ENCODE data around the gene ZBTB7C. TPM values are rescaled to one million over a fixed set of nuclear protein-coding genes. Genes with fewer than 3 reads are reported as not detected.

ZBTB7C gene
- total RNA-seq, 2 donors from 2014 or later, result 1.3 to 2.3 TPM

DNA sequence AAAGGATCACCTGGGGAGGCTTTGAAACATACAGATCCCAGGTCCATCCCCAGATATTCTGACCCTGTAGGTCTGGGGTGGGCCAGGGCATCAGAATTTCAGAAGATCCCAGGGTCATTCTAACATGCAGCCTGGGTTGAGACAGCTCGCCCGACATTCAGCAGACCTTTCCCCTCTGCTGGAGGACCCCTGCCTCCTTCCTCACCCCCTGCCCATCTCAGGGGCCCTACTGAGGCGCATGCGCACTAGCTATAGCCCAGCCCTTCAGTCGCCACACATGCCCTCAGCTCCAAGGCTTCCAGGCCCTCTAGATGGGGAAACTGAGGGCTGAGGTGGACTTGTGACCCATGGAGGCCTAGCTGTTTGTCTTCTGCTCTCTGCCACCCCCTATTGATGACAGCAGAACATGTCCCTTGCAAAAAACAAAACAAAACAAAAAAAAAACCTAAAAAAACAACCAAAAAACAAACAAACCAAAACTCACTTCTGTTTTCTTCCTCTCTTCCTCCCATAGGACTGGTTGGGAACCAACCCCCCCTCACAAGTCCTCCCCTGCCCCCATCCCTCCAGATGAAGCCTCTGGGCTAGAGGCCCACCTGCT lies 91.3 kb downstream of the ZBTB7C start:
- H3K4me1 ChIP-seq, result no peaks in the 10 kb centered on the region
- TF ChIP-seq, protein P1, sequence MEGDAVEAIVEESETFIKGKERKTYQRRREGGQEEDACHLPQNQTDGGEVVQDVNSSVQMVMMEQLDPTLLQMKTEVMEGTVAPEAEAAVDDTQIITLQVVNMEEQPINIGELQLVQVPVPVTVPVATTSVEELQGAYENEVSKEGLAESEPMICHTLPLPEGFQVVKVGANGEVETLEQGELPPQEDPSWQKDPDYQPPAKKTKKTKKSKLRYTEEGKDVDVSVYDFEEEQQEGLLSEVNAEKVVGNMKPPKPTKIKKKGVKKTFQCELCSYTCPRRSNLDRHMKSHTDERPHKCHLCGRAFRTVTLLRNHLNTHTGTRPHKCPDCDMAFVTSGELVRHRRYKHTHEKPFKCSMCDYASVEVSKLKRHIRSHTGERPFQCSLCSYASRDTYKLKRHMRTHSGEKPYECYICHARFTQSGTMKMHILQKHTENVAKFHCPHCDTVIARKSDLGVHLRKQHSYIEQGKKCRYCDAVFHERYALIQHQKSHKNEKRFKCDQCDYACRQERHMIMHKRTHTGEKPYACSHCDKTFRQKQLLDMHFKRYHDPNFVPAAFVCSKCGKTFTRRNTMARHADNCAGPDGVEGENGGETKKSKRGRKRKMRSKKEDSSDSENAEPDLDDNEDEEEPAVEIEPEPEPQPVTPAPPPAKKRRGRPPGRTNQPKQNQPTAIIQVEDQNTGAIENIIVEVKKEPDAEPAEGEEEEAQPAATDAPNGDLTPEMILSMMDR (IDR thresholded peaks at IDR 0.05), result peak in 2 of 7 experiments; percentile 7 to 25
- no peak for TF ChIP-seq POLR2A (IDR thresholded peaks at IDR 0.05)
- WGBS, 2 donors, result 84 to 88% methylated on average over 3 to 5 of the region's 5 CpGs
- no peak for ATAC-seq
- no peaks in the 10 kb centered on the region for H3K9me3 ChIP-seq
- H3K36me3 ChIP-seq (replicated peaks in 1 of 2; ENCODE audit: insufficient read depth in 1 of 2, low read depth in 2 of 2), result no peaks in the 10 kb centered on the region
- no peak overlapping the region for H3K4me3 ChIP-seq
- H3K27me3 ChIP-seq, result no peaks in the 10 kb centered on the region
- no peak for DNase-seq
- H3K27ac ChIP-seq, result no peak overlapping the region
- intact Hi-C loops (cut with DNase I), result no loop called here

GRCh38 chr18:48316177-48316576 lies 93.0 kb downstream of the ZBTB7C start:
- intact Hi-C loops (cut with DNase I), result no loop called here
- Histone ChIP-seq H3K36me3 (replicated peaks in 1 of 2; ENCODE audit: insufficient read depth in 1 of 2, low read depth in 2 of 2) (no peaks in the 10 kb centered on the region), H3K27me3 (no peaks in the 10 kb centered on the region), H3K9me3 (no peaks in the 10 kb centered on the region), H3K4me3 (no peak overlapping the region), H3K27ac (no peak overlapping the region), H3K4me1 (no peaks in the 10 kb centered on the region)
- no peak for TF ChIP-seq POLR2A (IDR thresholded peaks at IDR 0.05)
- ATAC-seq, result no peak
- 80 to 81% methylated on average over 3 of the region's 3 CpGs for WGBS, 2 donors
- DNase-seq, result no peak

- H3K4me3 ChIP-seq, result no peak overlapping the region
- H3K27ac ChIP-seq, result no peak overlapping the region
- H3K27me3 ChIP-seq, result no peaks in the 10 kb centered on the region
- H3K9me3 ChIP-seq, result no peaks in the 10 kb centered on the region
- no peak for TF ChIP-seq POLR2A (IDR thresholded peaks at IDR 0.05)
- TF ChIP-seq, protein P1 (IDR thresholded peaks at IDR 0.05), result no peak
- no peaks in the 10 kb centered on the region for H3K36me3 ChIP-seq (replicated peaks in 1 of 2; ENCODE audit: insufficient read depth in 1 of 2, low read depth in 2 of 2)
- intact Hi-C loops (cut with DNase I), result no loop called here
- 47 to 57% methylated on average over 3 to 6 of the region's 6 CpGs for WGBS, 2 donors
- no peak for ATAC-seq
- DNase-seq, result no peak
- H3K4me1 ChIP-seq, result no peaks in the 10 kb centered on the region
Observed at GRCh38 chr18:48314690-48315089, 94.5 kb downstream of the ZBTB7C start.

- H3K4me3 ChIP-seq, result no peak overlapping the region
- ATAC-seq, result no peak
- H3K27me3 ChIP-seq, result no peaks in the 10 kb centered on the region
- 81 to 89% methylated on average over 6 of the region's 6 CpGs for whole genome bisulfite sequencing, 2 donors
- no peaks in the 10 kb centered on the region for H3K9me3 ChIP-seq
- no peaks in the 10 kb centered on the region for H3K4me1 ChIP-seq
- no peak overlapping the region for H3K27ac ChIP-seq
- no peak for TF ChIP-seq POLR2A (IDR thresholded peaks at IDR 0.05)
- TF ChIP-seq, protein P1 (IDR thresholded peaks at IDR 0.05), result no peak
- intact Hi-C loops (cut with DNase I), result no loop called here
- no peak for DNase-seq
- no peaks in the 10 kb centered on the region for H3K36me3 ChIP-seq (replicated peaks in 1 of 2; ENCODE audit: insufficient read depth in 1 of 2, low read depth in 2 of 2)
Observed at GRCh38 chr18:48313792-48314191, 95.4 kb downstream of the ZBTB7C start.

GRCh38 chr18:48312066-48312465 lies 97.1 kb downstream of the ZBTB7C start:
- no peaks in the 10 kb centered on the region for H3K27me3 ChIP-seq
- H3K4me1 ChIP-seq, result no peaks in the 10 kb centered on the region
- H3K4me3 ChIP-seq, result no peak overlapping the region
- no peaks in the 10 kb centered on the region for H3K36me3 ChIP-seq (replicated peaks in 1 of 2; ENCODE audit: insufficient read depth in 1 of 2, low read depth in 2 of 2)
- ATAC-seq (no peak), DNase-seq (no peak)
- no peaks in the 10 kb centered on the region for H3K9me3 ChIP-seq
- no peak for TF ChIP-seq POLR2A (IDR thresholded peaks at IDR 0.05)
- TF ChIP-seq, protein P1 (IDR thresholded peaks at IDR 0.05), result no peak
- 51% methylated on average over 5 of the region's 5 CpGs for WGBS, 2 donors
- intact Hi-C loops (cut with DNase I), result no loop called here
- no peak overlapping the region for H3K27ac ChIP-seq

Data from body of pancreas (tissue), 4 donors.